ENCODE data around the gene LCE7A.

DNA sequence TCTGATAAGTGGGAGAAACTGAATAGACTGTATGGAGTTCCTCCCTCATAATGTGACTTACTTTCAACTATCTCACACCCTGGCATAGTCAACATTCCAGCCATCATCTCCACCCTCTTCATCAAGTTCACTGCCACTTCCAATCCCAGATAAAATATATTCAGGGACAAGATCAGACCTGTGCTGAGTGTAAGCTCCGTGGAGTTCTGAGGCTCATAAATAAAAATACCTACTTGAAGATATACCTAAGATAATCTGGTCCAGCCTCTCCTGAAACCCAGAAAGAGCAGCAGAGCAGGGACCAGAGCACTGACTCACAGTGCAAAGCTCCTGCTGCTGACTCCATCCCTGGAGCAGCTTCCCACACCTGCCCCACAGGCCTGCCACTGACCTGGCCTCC lies 1.7 kb upstream of the LCE7A start:
- TF ChIP-seq, protein P1, sequence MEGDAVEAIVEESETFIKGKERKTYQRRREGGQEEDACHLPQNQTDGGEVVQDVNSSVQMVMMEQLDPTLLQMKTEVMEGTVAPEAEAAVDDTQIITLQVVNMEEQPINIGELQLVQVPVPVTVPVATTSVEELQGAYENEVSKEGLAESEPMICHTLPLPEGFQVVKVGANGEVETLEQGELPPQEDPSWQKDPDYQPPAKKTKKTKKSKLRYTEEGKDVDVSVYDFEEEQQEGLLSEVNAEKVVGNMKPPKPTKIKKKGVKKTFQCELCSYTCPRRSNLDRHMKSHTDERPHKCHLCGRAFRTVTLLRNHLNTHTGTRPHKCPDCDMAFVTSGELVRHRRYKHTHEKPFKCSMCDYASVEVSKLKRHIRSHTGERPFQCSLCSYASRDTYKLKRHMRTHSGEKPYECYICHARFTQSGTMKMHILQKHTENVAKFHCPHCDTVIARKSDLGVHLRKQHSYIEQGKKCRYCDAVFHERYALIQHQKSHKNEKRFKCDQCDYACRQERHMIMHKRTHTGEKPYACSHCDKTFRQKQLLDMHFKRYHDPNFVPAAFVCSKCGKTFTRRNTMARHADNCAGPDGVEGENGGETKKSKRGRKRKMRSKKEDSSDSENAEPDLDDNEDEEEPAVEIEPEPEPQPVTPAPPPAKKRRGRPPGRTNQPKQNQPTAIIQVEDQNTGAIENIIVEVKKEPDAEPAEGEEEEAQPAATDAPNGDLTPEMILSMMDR (IDR thresholded peaks at IDR 0.05): no peak
- TF ChIP-seq POLR2A (IDR thresholded peaks at IDR 0.05): no peak

Data from breast epithelium (tissue), 3 donors.